Body of pancreas (tissue), 4 donors: Measurements from ENCODE around the gene IFT122. TPM values are rescaled to one million over a fixed set of nuclear protein-coding genes. Genes with fewer than 3 reads are reported as not detected.
A peak's percentile ranks its signal among the peaks of the same experiment; 100 is the strongest.

Experiments used
- ATAC-seq: fragments of 150-250 bp; one replicate; pipeline ENCODE4 v1.9.1; 2016
- DNase-seq, 4 donors: peaks; one replicate each; pipeline ENCODE4 v3.0.0-alpha.2; 2019
- H3K27ac ChIP-seq, 4 donors: fragments of 200-600 bp; sonication (generic); 1 replicate in 3 of 4; 2 replicates in 1 of 4; pipeline versions ENCODE4 v1.5.1 to v1.6.1; 2016 to 2019; ENCODE audit warnings: mild to moderate bottlenecking in 1 of 4, mixed read lengths in 1 of 4, moderate library complexity in 1 of 4
- H3K27me3 ChIP-seq, 2 donors: fragments of 200-600 bp; sonication (generic); one replicate each; pipeline ENCODE4 v1.6.0; 2016; ENCODE audit warnings: mild to moderate bottlenecking in 1 of 2
- H3K36me3 ChIP-seq, 2 donors: fragments of 200-600 bp; sonication (generic); replicated peaks in 1 of 2; 2 replicates each; pipeline ENCODE4 v1.5.1; 2016; ENCODE audit warnings: low read depth in 2 of 2; ENCODE audit not compliant: insufficient read depth in 1 of 2
- H3K4me1 ChIP-seq: fragments of 200-600 bp; sonication (generic); one replicate; pipeline ENCODE4 v1.6.0; 2016
- H3K4me3 ChIP-seq, 2 donors: fragments of 200-600 bp; sonication (generic); 1 replicate in 1 of 2; 2 replicates in 1 of 2; pipeline ENCODE4 v1.5.1; 2016 to 2019
- H3K9me3 ChIP-seq, 3 donors: fragments of 200-600 bp; sonication (generic); 1 replicate in 2 of 3; 2 replicates in 1 of 3; pipeline ENCODE4 v1.5.1; 2016
- CTCF ChIP-seq, 7 experiments: fragments of 450-650 bp in 4 of 7; fragments of 200-600 bp in 3 of 7; sonication (generic) in 3 of 7; IDR thresholded peaks; one replicate each; pipeline ENCODE4 v1.5.1; 2016 to 2019; ENCODE audit warnings: antibody characterized with exemption in 7 of 7
- POLR2A ChIP-seq, 3 donors: fragments of 450-650 bp; IDR thresholded peaks; one replicate each; pipeline ENCODE4 v1.6.1; 2016; ENCODE audit warnings: antibody characterized with exemption in 3 of 3, mild to moderate bottlenecking in 2 of 3
- WGBS, 2 donors: methylation state at CpG; one replicate each; pipeline ENCODE4 v1.1.5; 2017; 5-methylcytosine and 5-hydroxymethylcytosine counted together
- intact Hi-C: fragments of 100-400 bp; cut with DNase I; formaldehyde crosslinking; loops from one replicate; pipeline ENCODE4 v1.15.1; 2023
- total RNA-seq, 2 donors: library from RNA; depleted of rRNA; stranded (reverse); fragments of >200 nt; gene quantifications; one replicate each; pipeline ENCODE4 v1.1.0, GENCODE V29; 2016

The IFT122 gene
- total RNA-seq, 2 donors from 2014 or later, result 10.5 to 34.8 TPM

- ATAC-seq (no peak), DNase-seq (no peak)
- Histone ChIP-seq H3K4me3 (no peak overlapping the region), H3K27me3 (no peaks in the 10 kb centered on the region), H3K9me3 (no peaks in the 10 kb centered on the region), H3K27ac (no peak overlapping the region), H3K4me1 (no peaks in the 10 kb centered on the region), H3K36me3 (no peaks in the 10 kb centered on the region)
- 73 to 78% methylated on average over 4 of the region's 4 CpGs for WGBS, 2 donors
- intact Hi-C loops, result no loop called here
- no peak for TF ChIP-seq POLR2A (IDR thresholded peaks at IDR 0.05)
- TF ChIP-seq CTCF (IDR thresholded peaks at IDR 0.05), result no peak
Observed at GRCh38 chr3:129416415-129416814, 23.6 kb upstream of the IFT122 start.

- H3K4me1 ChIP-seq, result no peaks in the 10 kb centered on the region
- peak overlapping the region in 1 of 4 donors; percentile 27 for H3K27ac ChIP-seq
- 63 to 70% methylated on average over 1 of the region's 1 CpG for WGBS, 2 donors
- no peaks in the 10 kb centered on the region for H3K27me3 ChIP-seq
- no peaks in the 10 kb centered on the region for H3K36me3 ChIP-seq
- no peaks in the 10 kb centered on the region for H3K9me3 ChIP-seq
- TF ChIP-seq CTCF (IDR thresholded peaks at IDR 0.05) (no peak), POLR2A (IDR thresholded peaks at IDR 0.05) (no peak)
- intact Hi-C loops, result no loop called here
- DNase-seq (peak in 1 of 4 donors; percentile 20), ATAC-seq (peak; percentile 22)
- H3K4me3 ChIP-seq, result no peak overlapping the region
Observed at GRCh38 chr3:129417326-129417725, 22.7 kb upstream of the IFT122 start.

GRCh38 chr3:129418041-129418973, 21.7 kb upstream of the IFT122 start:
- no peak for ATAC-seq
- intact Hi-C loops, result no loop called here
- WGBS, 2 donors, result 77 to 81% methylated on average over 14 of the region's 14 CpGs
- Histone ChIP-seq H3K36me3 (no peaks in the 10 kb centered on the region), H3K27me3 (no peaks in the 10 kb centered on the region), H3K4me1 (no peaks in the 10 kb centered on the region), H3K27ac (peak overlapping the region in 1 of 4 donors; percentile 27), H3K9me3 (no peaks in the 10 kb centered on the region), H3K4me3 (no peak overlapping the region)
- DNase-seq, result no peak
- TF ChIP-seq POLR2A (IDR thresholded peaks at IDR 0.05) (no peak), CTCF (IDR thresholded peaks at IDR 0.05) (no peak)

GRCh38 chr3:129419476-129419875, 20.5 kb upstream of the IFT122 start:
- Histone ChIP-seq H3K4me3 (no peak overlapping the region), H3K27ac (no peak overlapping the region), H3K27me3 (no peaks in the 10 kb centered on the region), H3K36me3 (no peaks in the 10 kb centered on the region), H3K4me1 (no peaks in the 10 kb centered on the region), H3K9me3 (no peaks in the 10 kb centered on the region)
- DNase-seq (no peak), ATAC-seq (no peak)
- TF ChIP-seq CTCF (IDR thresholded peaks at IDR 0.05) (no peak), POLR2A (IDR thresholded peaks at IDR 0.05) (no peak)
- intact Hi-C loops, result no loop called here
- WGBS, 2 donors, result 82 to 84% methylated on average over 4 of the region's 4 CpGs
